Right atrium auricular region (tissue), 2 donors: ENCODE data around the gene SUGCT. TPM values are rescaled to one million over a fixed set of nuclear protein-coding genes. Genes with fewer than 3 reads are reported as not detected.

Experiments
- DNase-seq: peaks from one replicate; pipeline ENCODE4 v3.0.0-alpha.2; 2019; ENCODE audit warnings: low spot score
- H3K27ac ChIP-seq, 2 donors: fragments of 200-600 bp; sonication (generic); 1 replicate in 1 of 2; 2 replicates in 1 of 2; pipeline ENCODE4 v1.5.1; 2016 to 2019
- H3K27me3 ChIP-seq, 2 donors: fragments of 200-600 bp; sonication (generic); one replicate each; pipeline versions ENCODE4 v1.5.1 to v1.6.0; 2017 to 2019
- H3K36me3 ChIP-seq: fragments of 200-600 bp; sonication (generic); one replicate; pipeline ENCODE4 v1.5.1; 2016
- H3K4me1 ChIP-seq, 2 donors: fragments of 200-600 bp; sonication (generic); one replicate each; pipeline versions ENCODE4 v1.5.1 to v1.6.0; 2017 to 2019
- H3K4me3 ChIP-seq, 2 donors: fragments of 200-600 bp; sonication (generic); 1 replicate in 1 of 2; 2 replicates in 1 of 2; pipeline ENCODE4 v1.5.1; 2017 to 2019; ENCODE audit warnings: mild to moderate bottlenecking in 1 of 2, moderate library complexity in 1 of 2
- H3K9me3 ChIP-seq, 2 donors: fragments of 200-600 bp; sonication (generic); one replicate each; pipeline ENCODE4 v1.5.1; 2019
- total RNA-seq, 2 donors: library from RNA; depleted of rRNA; stranded (reverse); fragments of >200 nt; gene quantifications; one replicate each; pipeline ENCODE4 v1.1.0, GENCODE V29; 2016
- TF ChIP-seq, protein P1 (sequence below), 2 donors: fragments of 200-600 bp; sonication (generic); IDR thresholded peaks; one replicate each; pipeline ENCODE4 v1.5.1; 2019; ENCODE audit warnings: antibody characterized with exemption in 2 of 2

The SUGCT gene
- total RNA-seq, 2 donors from 2014 or later: 2.6 to 5.4 TPM

DNA sequence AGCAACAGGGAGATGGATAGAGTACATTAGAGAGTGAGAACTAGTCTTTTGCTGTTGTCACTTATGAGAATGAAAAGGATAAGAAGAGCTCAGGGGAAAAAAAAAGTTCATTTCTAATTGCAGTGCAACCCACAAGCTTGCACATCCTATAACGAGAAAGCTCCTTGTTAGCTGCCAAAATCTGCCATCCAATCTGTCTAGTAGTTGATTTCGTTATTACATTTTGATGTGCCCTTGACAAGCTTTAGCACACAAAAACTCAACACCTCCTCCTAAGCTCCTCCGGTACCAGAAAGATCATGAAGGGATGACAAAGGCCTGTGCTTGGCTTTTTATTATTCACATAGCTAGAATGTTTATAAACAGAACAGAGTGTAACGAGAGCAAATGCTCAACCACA, 519.4 kb downstream of the SUGCT start:
- H3K4me3 ChIP-seq: no peak overlapping the region
- no peaks in the 10 kb centered on the region for H3K9me3 ChIP-seq
- no peaks in the 10 kb centered on the region for H3K4me1 ChIP-seq
- TF ChIP-seq, protein P1, sequence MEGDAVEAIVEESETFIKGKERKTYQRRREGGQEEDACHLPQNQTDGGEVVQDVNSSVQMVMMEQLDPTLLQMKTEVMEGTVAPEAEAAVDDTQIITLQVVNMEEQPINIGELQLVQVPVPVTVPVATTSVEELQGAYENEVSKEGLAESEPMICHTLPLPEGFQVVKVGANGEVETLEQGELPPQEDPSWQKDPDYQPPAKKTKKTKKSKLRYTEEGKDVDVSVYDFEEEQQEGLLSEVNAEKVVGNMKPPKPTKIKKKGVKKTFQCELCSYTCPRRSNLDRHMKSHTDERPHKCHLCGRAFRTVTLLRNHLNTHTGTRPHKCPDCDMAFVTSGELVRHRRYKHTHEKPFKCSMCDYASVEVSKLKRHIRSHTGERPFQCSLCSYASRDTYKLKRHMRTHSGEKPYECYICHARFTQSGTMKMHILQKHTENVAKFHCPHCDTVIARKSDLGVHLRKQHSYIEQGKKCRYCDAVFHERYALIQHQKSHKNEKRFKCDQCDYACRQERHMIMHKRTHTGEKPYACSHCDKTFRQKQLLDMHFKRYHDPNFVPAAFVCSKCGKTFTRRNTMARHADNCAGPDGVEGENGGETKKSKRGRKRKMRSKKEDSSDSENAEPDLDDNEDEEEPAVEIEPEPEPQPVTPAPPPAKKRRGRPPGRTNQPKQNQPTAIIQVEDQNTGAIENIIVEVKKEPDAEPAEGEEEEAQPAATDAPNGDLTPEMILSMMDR (IDR thresholded peaks at IDR 0.05): no peak
- no peaks in the 10 kb centered on the region for H3K27me3 ChIP-seq
- H3K36me3 ChIP-seq: no peaks in the 10 kb centered on the region
- H3K27ac ChIP-seq: no peak overlapping the region
- no peak for DNase-seq

DNA sequence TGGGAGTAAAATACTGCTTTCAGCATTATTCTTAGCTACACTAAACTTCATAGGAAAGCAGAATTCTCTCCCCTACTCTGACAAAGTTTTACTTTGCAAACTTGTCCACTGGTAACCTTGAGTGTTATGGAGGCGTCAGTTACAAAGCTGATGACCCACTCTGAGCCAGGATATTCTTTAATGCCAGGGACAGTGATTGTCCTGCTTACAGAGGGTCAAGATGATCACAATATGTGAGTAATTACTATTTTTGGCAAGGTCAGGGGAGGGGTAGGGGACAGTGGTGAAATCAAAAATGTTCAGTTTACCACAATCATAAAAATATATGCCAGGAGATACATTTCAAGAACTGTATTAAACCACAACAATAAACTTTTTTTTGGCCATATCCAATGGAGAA, 520.6 kb downstream of the SUGCT start:
- TF ChIP-seq, protein P1 (IDR thresholded peaks at IDR 0.05): no peak
- Histone ChIP-seq H3K27ac (no peak overlapping the region), H3K4me3 (no peak overlapping the region), H3K27me3 (no peaks in the 10 kb centered on the region), H3K9me3 (no peaks in the 10 kb centered on the region), H3K36me3 (no peaks in the 10 kb centered on the region), H3K4me1 (no peaks in the 10 kb centered on the region)
- no peak for DNase-seq

DNA sequence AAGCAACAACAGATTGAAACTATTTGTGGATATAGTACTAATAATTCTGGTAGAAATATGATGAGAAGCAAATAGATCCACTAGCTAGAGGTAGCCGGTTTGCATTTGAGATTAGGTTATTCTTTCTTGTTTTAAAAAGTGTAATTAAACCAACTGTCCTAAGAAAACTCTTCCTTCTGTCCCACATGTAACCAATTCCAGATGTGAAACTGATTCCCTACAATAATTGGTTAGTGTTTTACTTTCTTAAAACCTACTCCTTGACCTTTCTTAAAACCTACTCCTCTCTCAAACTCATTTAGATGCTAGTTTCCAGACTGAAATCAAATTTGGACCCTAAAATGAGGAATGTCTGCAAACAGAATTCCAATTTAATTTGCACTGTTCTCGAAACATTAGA, 521.5 kb downstream of the SUGCT start:
- TF ChIP-seq, protein P1 (IDR thresholded peaks at IDR 0.05): no peak
- no peak for DNase-seq
- H3K27me3 ChIP-seq: no peaks in the 10 kb centered on the region

DNA sequence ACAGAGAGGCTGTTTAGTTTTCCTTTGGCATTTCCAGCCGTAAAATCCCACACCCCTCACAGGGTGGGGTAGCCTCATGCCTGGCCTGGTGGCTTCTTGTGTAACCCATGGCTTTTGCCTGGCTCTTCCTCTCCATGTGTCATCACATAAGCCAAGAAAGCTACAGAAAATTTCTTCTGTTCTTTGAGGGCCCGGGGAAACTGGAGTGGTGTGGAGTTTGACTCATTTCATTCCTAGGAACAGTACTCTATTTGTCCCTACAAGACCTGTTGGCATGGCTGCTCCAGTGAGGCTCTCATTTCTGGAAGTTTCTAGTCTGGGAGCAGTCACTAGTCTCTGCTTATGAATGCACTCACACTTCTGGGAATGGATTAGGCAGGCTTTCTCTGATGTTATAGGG, 523.9 kb downstream of the SUGCT start:
- TF ChIP-seq, protein P1 (IDR thresholded peaks at IDR 0.05): no peak
- no peaks in the 10 kb centered on the region for H3K27me3 ChIP-seq
- no peak overlapping the region for H3K4me3 ChIP-seq
- no peaks in the 10 kb centered on the region for H3K4me1 ChIP-seq
- no peaks in the 10 kb centered on the region for H3K36me3 ChIP-seq
- no peak overlapping the region for H3K27ac ChIP-seq
- H3K9me3 ChIP-seq: no peaks in the 10 kb centered on the region
- DNase-seq: no peak

More for the DNA sequence above, 521.5 kb downstream of the SUGCT start:
- Histone ChIP-seq H3K9me3 (no peaks in the 10 kb centered on the region), H3K27ac (no peak overlapping the region), H3K36me3 (no peaks in the 10 kb centered on the region), H3K4me1 (no peaks in the 10 kb centered on the region), H3K4me3 (no peak overlapping the region)

DNA sequence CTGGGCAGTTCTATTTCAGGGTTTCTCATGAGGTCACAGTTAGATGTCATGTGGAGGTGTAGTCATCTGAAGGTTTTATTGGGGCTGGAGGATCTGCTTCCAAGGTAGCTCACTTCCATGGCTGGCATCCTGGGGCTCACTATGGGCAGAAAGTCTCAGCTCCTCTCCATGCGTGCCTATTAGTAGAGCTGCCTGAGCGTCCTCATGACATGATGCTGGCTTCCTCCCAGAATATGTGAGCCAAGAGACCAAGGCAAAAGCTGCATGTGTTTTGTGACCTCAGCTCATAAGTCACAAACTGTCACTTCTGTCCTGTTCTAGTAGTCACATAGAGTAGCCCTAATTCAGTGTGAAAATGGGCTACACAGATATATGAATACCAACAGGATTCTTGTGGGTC, 524.4 kb downstream of the SUGCT start:
- Histone ChIP-seq H3K27ac (no peak overlapping the region), H3K4me3 (no peak overlapping the region), H3K9me3 (no peaks in the 10 kb centered on the region), H3K27me3 (no peaks in the 10 kb centered on the region), H3K4me1 (no peaks in the 10 kb centered on the region), H3K36me3 (no peaks in the 10 kb centered on the region)
- no peak for DNase-seq
- TF ChIP-seq, protein P1 (IDR thresholded peaks at IDR 0.05): no peak

DNA sequence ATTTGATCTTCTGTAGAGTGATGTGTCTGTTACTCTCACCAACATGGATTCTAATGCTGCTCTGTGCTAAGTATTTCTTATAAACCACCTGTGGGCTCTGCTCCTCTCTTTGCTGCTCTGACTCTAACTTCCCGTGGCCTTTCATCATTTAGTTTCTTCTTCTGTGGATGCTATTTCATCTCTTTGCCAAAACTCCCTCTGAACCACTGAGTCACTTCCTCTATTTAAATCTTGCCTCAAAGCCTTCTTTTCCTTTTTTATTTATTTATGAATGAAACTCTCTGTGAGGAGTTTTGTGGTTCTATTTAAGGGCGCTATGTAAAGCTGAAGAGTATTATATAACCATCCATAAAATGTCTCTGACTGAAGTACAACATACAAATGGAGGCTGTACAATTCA, 538.5 kb downstream of the SUGCT start:
- H3K36me3 ChIP-seq: no peaks in the 10 kb centered on the region
- no peak overlapping the region for H3K4me3 ChIP-seq
- no peaks in the 10 kb centered on the region for H3K9me3 ChIP-seq
- no peak for DNase-seq
- TF ChIP-seq, protein P1 (IDR thresholded peaks at IDR 0.05): no peak
- no peaks in the 10 kb centered on the region for H3K4me1 ChIP-seq
- no peak overlapping the region for H3K27ac ChIP-seq
- no peaks in the 10 kb centered on the region for H3K27me3 ChIP-seq
